Activated gamma-delta T cell treated with anti-CD3 and anti-CD28 coated beads, Interleukin-2, amount 50 U/mL, for 16 hours (primary cell): ENCODE measurements around the gene KCNQ1.

ENCODE experiments used
- DNase-seq: peaks from one replicate; pipeline ENCODE4 v3.0.0-alpha.2; 2020; ENCODE audit warnings: low read depth

Gene KCNQ1

DNA sequence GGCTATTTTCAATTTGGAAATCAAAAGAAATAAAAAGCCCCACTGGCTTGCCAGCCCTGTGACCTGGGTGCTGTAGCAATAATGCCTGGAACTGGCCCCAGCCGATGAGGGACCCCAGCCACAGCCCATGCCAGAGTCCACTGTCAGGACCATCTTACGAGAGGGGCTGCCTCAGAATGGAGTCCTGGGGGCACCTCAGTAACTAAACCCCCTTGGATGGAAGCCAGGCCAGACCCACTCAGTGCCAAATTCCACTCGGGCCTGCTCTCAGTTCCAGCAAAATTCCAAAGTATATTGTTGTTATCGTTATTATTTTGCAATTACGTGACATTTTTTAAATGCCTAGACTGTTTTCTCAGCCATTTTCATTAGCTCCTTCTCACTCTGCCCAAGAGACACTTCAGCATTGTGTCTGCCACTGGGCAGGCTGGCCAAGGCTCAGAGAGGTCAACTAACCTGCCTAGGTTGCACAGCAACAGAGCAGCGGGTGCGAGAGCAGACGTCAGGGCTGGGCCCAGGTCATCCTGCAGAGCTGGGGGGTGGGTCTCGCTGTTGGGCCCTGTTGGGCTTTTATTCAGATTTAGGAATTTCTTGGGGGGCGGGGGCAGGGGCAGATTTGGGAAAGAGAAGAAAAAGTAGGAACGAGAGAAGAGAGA lies 421.2 kb downstream of the KCNQ1 start:
- no peak for DNase-seq

DNA sequence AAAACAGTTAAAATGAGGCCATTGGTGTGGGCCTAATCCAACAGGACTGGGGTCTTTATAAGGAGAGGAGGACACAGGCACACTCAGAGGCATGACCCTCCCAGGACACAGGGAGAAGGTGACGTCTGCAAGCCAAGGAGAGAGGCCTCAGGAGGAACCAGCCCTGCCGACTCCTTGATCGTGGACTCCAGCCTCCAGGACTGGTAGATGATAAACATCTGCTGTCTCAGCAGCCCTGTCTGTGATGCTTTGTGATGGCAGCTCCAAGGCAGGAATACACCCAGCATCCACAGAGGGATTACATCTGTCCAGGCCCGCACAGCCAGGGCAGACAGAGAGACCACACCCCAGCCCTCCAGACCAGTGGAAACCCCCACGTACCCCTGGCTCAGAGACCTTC lies 422.3 kb downstream of the KCNQ1 start:
- no peak for DNase-seq

DNA sequence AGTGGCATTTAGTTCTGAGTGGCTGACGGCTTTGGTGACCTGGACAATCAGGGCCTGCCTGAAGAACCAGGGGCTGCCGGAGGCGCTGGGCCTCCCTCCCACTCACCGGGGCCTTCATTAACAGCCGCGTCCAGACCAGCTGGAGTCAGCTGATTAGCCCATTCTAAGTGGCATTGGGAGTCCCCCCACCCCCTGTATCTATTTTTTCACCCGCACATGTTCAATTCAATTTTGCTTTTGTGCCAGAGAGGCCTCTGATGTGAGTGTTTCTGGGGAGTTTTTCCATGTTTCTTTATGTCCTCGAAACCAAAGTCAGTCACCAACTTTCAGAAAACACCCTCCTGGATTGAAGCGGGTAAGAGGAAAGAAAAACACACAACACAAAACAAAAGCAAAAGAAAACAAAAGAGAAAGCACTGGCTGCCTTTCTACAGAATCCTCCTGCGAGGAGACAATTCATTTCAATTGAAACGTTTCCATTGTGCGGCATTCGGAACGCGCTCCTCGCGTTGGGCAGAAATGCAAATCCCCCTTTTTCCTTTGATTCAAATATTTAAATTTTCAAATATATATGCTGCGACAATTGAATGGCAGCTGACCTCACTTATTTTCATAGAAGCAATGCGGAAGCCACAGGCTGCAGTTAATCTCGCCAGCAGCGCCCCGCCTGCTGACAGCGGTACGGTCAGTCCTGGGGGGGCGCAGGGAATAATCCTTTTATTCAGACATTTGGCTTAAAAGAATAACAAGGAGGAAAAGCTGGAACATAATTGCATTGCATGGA lies 423.1 kb downstream of the KCNQ1 start:
- no peak for DNase-seq

DNA sequence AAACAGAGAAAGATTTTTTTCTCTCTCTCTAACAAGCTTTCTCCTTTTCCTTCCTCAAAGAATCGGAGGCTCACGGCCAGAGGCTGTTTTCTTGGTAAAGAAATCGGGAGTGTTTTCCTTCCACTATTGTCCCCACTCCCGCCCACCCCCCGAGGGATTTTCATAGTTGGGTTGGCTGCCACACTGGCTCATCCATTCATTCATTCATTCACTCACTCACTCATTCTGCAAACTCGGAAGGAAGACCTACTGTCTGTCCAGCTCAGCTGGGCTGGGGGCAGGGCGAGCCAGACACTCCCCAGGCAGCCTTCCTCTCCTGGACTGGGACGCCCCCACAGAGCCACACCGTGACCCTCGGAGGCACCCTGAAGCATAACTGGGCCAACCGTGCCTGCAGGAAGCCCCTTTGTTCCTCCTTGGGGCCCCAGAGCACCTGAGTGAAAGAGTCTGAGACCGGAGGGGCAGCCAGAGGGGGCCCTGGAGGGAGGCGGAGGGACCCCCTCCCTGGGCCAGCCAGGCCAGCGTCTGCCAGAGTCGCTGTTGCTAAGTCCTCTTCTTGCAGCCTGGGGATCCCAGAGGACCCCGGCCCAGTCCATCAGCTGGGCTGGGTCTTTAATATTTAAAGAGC lies 423.8 kb downstream of the KCNQ1 start:
- DNase-seq = no peak

DNA sequence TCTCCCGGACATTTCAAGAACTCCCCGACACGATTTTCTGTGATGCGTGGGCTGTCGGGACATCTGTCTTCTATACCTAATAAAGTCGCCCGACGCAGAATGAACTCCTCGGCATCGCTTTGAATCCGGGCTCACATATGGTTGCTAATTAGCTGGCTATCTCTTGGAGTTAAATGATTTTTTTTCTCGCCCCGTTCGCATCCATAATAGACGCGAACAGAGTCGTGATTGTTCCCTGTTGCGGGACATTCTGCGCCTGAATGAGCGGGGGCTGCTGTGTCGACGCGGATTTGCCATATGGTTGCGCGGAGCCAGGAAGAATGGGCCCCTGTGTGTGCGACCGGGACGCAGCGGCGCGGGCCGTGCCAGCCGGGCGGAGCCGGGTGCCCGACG lies 424.3 kb downstream of the KCNQ1 start:
- DNase-seq = no peak

DNA sequence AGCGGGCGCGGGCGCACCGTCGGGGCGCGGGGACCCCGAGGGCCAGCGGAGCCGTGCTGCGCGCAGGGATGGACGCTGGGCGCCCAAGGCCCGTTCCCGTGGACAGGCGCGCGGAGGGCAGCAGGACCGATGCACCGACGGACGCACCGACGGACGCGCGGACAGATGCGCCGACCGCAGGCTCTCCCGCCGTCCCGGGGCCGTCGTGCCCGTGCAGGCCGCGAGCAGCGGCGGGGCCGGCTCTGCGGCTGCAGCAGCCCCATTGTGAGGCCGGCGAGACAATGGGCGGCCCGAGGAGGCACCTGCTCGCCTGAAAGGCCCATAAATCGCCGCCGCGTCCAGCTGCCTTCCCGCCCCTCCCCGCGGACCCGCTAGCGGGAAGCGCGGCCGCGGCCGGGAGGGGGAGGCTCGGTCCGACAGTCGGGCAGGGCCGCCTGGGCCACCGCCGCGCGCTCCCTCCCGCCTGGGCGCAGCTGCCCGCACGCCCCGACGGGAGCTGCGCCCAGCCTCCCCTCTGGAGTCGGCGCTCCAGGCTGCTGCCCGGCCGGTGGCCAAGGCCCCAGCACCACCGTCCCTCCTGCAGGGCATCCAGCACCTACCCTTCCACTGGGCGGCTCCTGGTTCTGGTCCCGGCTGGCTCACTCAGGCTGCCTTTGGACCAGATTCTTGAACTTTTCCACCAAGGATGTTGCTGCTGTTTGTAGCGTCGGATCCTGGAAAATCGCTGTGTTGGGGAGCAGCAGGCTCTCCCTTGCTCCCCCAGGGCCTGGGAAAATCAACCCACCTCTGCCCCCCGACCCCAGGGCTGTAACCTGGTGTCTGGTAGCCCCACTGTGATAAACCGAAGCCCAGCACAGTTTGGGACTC lies 425.0 kb downstream of the KCNQ1 start:
- no peak for DNase-seq

DNA sequence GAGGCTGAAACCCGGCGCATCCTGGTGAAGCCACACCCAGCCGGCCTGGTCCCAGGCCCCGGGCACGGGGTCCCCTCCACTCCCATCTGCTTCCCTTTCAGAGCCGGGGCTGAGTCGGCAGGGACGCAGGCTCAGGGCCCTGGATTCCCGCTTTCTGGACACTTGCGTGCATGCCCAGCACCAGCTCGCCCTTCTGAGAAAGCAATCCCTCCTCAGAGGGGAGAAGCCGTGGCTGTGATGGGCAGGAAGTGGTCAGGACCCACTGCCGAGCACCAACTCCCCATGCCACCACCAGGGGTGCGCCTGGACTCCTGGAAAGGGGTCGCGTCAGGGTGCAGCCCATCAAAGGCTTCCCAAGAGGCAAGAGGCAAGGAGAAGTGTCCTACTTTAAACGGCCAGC lies 425.7 kb downstream of the KCNQ1 start:
- no peak for DNase-seq

DNA sequence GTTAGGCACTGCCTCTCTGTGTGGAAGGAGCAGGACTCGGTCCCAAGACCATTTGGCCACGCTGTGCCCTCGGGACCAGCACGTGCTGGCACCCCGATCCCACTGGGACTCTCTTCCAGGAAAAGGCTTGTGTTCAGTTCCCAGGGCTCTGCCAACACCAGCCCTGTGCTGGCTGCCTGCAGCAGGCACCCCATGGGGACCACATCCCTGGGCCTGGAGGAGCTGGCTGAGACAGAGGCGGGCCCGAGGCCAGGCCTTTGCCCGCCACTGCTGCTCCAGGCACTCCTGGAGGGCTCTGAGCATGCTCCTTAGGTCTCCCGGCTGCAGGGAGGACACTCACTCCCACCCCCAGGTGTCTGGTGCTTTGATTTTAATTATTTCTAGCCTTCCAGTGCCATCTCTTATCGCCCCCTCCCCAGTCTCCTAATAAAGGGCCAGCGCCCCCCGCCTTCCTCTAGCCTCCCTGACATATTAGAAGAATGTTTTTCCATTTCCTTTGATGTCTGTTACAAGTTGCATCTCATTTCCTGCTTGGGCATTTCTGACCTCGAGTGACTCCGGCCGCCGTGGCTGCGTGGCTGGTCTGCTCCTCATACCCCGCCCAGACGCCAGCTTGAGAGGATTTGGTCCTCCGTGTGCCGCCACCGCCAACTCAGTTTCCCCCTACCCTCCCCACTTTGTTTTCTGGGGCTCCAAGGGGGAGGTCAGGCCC lies 426.3 kb downstream of the KCNQ1 start:
- no peak for DNase-seq

DNA sequence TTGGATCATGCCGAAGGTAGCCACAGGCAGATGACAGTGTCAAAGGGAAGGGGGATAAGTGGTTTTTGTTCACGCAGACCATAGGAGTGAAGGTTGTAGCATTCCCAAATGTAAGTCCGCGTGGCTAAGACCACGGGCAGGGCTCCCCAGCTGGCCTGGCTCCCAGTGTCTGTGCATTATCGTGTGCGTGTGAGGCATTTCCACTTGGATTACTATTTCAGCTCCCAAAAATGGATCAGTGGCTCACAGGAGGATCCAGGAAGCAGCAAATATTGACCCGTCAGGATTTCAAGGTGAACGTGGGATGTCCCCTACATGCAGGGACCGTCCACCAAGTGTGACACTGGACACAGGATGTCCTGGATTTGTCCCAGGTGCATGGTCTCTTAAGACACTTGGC lies 430.2 kb downstream of the KCNQ1 start:
- DNase-seq = no peak

DNA sequence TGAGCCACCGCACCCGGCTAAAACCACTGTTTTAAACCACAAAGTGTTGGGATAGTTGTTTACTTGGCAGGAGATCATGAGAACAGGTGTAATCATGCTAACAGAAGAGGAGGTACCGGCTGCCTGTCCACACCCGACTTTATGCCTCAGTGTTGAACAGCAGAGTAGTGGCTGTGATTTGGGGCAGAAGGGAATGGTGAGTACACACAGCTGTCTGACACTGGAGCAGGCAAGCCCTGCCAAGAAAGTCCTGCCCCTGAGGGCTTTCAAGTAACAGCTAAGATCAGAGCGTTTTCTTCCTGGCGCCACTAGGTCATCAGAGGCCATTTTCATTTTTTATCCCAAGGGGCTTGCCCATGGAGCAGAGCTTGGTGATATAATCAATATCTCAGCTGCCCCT lies 432.7 kb downstream of the KCNQ1 start:
- DNase-seq = no peak

DNA sequence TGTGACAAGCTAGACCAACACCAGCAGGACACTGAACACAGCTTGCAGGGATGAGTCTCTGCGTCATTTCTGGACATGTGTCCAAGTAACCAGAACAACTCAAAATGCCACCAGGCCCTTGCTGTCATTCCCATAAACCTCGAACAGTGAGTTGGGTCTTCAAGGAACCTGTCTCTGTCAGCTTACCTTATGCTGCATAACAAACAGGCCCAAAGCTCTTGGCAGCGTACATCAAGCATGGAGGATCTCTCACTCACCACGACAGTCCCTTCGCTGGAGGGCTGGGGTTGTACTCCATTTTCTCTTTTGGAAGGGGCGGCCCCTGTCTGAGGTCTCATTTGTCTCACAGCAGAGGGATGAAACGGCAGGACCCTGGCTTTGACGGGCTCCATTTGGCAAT lies 434.0 kb downstream of the KCNQ1 start:
- DNase-seq = no peak

DNA sequence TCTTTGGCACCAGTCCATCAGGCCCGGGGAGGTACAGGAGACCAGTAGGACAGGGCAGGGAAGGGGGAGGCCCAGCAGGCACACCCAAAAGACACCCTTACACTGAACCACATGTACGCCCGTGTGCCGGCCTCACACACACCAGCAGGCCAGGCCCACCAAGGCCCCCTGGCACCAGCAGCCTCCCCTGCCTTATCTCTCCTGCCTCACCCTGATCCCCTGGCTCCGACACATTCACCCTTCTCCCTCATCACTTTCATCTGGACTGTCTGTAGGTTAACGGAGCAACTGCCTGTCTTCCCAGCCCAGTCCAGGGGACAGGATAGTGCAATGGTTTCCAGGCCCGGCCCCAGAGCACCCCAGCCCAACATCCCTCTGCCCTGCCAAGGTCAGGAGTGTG lies 435.8 kb downstream of the KCNQ1 start:
- DNase-seq = no peak

DNA sequence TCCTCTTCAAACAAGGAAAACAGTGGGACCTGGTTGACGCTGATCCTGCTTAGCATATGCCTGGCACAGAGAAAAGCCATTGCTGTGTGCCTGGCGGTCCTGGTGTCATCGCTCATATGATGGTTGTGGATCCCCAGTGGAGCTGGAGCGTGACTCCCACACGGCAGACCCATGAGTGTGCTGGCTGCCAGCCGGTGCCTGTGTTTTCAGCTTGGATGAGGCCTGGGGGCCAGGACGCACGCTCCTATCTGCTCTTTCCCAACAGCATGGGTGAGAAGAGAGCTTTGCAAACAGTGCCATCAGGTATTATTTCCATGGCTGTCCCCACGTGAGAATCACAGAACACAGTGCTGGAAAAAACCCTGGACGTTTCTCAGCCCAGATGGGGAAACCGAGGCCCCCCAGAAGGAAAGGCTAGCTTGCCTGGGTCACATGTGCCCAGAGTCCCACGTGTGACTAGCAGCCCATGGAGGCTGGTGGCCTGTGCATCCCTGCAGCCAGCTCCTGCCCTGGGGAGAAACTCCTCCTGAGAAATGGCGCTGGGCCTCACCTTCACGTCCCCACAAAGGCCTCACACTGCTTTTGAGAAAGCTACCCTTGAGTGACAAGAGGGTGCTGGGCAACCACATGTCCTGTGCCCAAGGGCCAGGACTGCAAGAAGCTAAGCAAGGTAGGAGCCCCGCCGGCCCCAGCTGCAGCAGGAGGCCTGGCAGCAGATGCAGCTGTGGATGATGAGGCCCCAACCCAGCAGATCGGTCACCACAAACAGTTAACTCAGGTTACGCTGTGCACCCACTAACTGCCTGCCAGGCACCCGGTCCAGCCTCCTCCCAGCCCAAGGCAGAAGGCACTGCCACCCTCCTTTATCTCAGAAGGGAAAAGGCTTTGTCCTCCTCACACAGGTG lies 436.5 kb downstream of the KCNQ1 start:
- no peak for DNase-seq

DNA sequence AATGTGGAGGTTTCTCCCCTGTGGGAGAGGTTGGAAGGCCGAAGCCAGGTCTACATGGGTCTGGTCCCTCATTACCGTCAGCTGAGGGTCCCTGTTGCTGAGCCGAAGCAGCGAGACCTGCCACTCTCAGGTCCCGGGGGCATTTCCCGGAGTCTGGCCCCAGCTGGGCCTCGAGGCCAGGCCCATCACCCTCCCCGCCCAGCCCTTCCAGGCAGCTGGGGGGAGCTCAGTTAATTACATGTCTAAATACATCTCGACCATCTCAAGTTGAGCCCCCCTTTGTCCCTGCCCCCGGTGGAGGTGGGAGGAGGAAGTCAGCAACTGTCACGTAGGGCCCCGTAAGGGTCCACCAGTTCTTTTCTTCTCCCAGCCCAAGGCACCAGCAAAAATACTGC lies 437.2 kb downstream of the KCNQ1 start:
- DNase-seq = no peak

DNA sequence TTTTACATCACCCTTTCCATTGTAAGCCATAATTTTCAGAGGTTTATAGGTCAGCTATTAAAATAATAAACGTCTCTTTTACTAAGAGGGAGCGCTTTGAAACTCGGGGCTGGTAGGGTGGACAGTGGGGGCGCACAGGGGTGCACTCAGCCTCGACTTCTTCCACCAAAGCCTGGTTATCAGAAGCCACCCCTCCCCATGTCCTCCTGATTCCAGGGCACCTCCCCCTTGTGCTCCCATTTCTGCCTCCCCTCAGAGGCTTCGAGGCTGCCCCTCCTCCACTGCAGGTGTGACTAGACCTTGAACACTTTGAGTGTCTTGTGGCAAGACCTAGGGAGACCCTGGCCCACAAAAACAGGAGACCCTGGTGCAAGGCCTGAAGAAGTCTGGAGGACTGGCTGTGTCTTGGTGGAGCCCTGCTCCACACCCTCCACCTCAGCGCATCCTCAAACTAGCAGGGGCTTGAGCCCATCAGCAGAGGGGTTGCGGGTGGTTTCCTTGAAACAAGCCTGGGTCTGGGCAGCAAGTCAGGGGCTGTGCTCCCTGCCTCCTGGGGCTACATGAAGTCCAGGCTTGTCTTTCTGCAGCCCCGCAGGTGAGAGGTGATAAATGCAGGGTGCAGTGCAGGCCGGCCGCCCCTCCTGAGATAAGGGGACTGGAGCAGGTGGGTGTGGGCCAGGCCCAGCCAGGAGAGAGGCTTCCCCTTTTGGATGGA lies 437.7 kb downstream of the KCNQ1 start:
- no peak for DNase-seq

DNA sequence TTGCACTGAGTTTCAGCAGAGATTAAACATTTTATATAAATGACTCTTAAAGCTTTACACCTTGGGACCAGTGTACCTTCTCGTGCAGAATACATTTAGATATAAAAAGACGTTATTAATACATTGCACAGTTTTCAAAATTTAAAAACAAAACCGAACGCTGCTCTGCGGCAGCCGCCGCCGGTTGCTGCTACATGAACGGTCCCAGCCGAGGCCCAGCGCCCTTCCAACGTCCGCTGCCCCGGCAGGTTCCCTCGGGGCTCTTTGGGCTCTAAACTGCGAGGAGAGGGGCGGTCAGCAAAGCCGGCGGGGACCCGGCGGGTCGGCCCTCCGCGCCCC lies 438.8 kb downstream of the KCNQ1 start:
- no peak for DNase-seq

DNA sequence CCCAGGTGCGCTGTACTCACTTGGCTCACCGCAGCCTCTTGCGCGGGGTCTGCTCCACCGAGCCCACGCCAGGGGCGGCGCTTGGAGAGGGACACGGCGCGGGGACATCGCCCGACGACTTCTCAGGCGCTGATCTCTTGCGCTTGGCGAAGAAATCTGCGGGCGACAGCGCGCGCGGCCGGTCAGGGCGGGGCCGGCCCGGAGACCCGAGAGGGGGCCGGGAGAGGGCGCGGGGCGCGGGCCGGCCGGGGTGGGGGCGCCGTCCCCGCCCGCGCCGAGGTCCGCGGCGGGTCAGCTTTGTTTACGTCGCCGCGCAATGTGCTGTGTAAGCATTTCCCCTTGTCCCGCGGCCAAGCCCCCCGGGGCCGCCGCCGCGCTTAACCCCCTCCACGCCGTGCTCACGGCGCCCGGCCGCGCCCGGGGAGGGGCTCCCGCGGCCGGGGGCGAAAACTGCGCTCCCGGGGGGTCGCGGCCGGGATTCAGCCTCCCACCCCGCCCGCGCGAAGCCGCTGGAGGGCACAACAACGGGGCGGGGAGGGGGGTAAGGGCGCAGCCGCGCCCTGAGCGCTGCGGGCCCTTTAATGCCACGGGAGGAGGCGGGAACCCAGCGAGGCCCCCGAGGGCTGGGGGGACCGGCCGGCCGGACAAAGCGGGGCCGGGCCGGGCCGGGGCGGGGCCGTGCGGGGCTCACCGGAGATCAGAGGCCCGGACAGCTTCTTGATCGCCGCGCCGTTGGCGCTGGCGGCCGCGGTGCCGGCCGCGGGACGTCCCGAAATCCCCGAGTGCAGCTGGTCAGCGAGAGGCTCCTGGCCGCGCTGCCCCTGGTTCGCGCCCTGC lies 439.4 kb downstream of the KCNQ1 start:
- DNase-seq = no peak

DNA sequence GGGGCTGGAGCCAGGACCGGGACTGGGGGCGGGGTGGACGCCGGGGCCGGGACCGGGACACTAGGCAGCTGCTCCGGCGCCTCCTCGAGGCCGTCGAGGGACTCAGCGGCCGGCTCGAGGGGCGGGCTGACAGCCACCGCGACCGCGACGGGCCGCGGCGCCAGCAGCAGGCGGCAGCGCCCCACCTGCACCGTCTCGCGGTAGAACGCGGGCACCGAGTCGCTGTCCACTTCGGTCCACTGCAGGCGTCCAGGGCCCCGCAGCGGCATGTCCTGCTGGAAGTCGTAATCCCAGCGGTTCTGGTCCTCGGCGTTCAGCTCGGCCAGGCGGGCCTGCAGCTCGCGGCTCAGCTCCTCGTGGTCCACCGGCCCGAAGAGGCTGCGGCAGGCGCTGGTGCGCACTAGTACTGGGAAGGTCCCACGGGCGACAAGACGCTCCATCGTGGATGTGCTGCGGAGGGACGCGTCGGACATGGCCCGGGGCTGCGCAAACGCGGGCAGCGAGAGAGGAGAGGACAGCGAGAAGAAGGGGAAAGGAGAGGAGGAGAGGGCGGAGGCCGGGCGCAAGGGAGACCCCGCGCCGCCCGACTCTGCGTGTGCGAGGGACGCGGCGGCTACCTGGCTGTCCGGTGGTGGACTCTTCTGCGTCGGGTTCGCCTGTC lies 440.3 kb downstream of the KCNQ1 start:
- DNase-seq = no peak

DNA sequence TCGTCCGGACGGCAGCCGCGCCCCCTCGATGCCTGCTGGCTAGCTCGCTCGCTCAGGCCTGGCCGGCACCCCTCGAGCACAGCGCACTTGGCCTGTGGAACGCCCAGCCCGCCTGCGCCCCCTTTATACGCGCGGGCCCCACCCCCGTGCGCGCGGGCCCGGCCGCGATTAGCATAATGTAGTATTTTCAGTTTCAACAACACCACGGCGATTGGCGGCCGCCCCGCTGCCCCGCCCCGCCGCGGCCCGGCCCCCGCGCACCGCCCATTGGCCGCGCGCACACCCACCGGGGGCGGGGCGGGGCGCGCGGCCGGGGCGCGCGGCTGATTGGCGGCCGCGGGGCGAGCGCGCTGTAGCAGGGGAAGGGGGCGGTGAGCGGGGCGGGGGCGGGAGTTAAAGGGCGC lies 440.9 kb downstream of the KCNQ1 start, which contains the start of gene CDKN1C:
TSS of gene CDKN1C (minus strand) at position 98 of the 404 bp plus-strand sequence. CDS start 319 bp downstream, outside the sequence.
- DNase-seq = peak; percentile 72
